GM18526 (cell line): Measurements from ENCODE around the gene IL17RD.

Source experiments
- POLR2A ChIP-seq: IDR thresholded peaks from 3 replicates; pipeline ENCODE4 v1.6.1; 2011; ENCODE audit not compliant: insufficient read length; ENCODE audit errors: extremely low read depth

IL17RD gene

DNA sequence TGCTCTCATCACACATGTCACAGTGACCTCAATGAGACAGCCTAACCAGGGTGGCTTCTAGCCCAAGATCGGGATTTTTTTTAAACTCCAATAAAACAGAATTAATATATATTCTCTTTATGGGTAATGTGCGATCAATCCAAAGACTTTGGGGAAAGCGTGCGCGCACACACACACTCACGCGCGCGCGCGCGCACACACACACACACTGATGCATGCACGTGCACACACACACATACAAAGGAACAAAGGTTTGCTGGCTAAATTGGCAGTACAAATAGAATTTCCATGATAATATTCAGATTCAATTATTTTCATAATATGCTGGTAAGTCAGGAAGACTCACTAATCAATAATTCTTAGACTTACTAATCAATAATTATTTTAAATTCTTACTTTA, 19.3 kb downstream of the IL17RD start:
- no peak for TF ChIP-seq POLR2A

DNA sequence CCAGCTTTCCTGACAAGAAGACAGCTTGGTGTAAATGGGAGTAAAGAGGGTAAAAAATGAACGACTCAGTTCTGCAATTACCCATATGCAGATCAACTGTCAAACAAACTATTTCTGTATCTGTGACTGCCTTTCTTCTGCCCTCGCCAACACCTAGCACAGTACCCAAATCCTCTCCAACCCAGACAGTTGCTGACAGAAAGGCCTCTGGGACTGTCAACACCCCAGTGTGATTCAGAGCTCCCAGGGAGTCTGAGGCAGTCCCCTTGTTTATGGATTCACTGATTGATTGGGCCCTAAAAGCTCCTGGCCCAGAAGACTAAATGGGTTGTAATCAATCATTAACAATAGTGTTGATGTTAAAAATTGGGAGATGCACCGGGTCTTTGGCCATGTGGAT, 20.2 kb downstream of the IL17RD start:
- TF ChIP-seq POLR2A = no peak

DNA sequence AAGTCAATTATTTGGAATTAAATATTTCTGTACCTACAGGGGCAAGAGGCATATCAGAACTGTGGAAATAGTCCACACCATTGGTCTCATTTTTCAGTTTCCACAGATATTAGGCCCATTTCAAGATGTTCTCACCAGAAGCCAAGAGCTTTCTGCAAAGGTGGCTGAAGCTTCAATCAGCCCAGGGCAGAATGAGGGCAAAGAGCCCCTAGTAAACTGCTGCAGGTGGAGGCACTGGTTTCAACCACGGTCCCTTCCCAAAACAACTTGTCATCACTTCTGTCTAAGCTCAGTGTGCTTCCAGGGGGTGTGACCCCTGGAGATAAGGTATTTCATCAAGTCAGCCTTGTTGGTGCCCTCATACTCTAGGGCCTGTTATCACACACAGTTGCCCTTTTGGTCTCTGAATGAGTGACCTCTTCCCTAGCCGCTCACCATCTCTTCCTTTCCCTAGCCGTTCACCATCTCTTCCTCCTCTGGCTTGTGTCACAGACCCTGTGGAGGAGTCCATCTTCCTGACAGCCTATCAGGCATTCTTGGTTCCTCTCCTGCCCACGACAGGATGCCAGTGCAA, 21.2 kb downstream of the IL17RD start:
- no peak for TF ChIP-seq POLR2A

DNA sequence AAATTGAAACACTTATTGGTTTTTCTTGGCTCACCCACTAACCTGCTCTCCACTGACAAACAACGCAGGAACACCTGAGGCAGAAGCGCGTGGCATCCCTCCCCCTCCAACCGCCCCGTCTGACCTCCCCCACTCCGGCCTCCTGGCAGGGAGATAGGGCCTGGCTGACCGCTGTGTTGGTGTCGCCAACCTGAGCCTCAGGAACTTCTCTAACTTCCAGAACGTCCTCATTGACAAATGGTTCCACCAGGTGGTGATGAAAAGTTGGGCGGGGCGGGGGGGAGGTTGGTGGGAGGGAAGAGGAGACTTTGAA, 22.8 kb downstream of the IL17RD start:
- TF ChIP-seq POLR2A = no peak

DNA sequence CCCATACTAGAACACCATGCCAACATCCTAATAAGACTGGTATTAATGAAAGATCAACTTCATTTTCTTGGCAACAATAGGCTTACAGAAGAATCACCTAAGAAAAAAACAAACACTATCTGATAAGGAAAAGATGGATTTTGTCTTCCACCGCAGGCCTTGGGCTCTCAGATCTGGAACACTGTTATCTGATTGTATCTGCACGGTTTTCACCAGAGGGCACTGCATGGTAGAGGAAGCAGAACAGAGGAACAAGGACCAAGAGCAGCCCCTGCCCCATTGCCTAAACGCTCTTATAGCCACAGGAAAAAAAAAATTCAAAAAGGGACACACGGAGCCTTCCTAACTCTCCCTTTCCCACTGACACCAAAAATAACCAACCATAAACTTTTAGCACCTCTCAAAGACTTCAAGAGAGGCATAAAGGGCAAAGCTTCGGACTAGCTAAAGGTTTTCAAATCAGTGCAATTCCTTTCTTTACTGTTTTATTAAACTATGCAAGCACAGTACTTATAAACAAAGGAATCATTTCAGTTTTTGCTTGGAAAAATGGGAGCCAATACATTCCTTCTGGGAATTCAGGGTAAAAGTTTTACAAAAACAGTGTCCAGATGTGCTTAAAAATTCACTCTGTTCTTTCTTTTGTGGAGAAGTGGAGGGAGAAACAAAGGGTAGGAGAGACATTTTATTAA, 23.3 kb downstream of the IL17RD start:
- TF ChIP-seq POLR2A = no peak

DNA sequence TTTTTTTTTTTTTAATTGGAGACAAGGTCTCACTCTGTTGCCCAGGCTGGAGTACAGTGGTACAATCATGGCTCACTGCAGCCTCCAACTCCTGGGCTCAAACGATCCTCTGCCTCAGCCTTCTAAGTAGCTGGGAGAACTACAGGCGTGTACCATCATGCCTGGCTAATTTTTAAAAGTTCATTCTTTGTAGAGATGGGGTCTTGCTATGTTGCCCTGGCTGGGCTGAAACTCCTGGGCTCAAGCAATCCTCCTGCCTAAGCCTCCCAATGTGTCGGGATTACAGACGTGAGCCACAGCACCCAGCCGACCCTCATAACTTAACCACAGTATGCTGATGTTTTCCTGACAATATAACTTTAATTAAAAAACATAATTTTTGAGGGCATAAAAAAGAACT, 24.3 kb downstream of the IL17RD start:
- TF ChIP-seq POLR2A = no peak

DNA sequence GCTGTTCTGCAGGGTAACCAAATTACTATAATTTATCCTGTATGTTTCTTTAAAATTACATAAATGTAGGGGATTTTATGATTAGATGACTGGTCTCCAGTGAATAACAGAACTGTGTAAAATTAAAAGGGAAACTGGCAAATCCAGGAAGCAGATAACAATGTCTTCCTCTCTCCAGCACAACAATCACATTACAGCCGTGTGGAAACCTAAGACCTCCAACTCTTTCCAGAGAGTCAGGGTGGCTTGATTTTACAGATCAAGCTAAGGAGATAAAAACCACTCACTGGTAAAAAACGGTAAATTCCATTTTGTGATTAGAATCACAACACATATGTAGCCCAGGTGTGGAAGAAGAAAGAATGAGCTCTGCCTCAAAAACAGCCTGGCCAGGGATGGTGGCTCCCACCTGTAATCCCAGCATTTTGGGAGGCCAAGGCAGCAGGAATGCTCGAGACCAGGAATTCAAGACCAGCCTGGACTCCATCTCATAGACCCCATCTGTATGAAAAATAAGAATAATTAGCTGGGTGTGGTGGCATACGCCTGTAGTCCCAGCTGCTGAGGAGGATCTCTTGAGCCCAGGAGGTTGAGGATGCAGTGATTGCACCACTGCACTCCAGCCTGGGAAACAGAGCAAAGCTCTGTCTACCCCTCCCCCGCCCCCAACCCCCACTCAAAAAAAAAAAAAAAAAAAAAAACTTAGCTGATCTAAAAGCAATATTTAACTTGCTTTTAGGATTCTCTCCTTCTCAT, 29.0 kb downstream of the IL17RD start:
- no peak for TF ChIP-seq POLR2A

DNA sequence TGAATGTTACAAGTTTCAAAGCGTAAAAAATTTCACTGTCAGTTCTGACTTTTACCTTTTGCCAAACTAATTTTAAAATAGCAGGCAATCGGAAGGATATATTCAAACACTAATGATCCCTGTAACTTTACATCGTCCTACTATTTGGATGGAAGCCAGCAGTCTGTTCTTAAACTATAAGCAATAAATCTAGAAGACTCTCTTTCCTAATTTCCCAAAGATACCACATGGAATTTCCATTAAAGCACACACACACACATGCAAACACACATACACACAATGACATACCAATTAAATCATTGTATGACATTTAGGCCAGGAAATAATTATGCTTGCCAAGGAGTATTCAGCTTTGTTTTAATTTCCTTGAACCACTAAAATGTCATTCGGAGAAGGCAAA, 32.0 kb downstream of the IL17RD start:
- TF ChIP-seq POLR2A = no peak

DNA sequence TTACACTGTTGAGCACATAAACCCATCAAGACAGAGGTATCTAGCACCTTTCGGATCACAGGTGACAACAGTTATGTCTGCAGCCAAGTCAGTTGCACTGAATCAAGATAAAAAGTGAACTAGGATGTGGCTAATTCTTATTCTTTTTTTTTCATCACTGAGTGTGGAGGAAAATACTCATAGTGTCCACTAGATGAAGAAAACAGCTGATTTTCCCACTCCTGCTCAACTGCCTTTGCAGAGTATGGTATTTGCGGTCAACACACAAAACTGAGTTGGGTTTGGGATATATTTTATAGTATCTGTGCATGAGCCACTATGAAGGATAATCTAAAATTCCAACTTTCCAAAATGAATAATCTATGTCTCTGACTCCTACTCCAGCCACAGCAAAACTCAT, 32.5 kb downstream of the IL17RD start:
- no peak for TF ChIP-seq POLR2A

DNA sequence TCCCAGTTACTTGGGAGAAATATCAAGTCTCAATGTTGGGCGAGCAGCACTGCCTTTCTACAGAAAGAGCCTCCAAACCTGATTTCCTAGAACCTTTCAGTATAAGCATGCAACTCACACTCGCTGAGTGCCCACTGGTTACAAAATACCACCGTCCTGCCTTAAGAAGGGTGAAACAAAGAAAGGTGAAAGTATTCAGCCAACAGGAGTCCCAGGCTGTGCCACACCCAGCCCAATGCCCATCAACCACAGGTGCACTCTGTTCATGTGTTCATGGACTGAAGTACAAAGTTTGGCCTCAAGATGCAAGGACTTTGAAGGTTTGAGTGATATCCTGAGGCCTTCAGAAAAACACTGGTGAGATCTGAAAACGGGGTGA, 34.0 kb downstream of the IL17RD start:
- TF ChIP-seq POLR2A = no peak

DNA sequence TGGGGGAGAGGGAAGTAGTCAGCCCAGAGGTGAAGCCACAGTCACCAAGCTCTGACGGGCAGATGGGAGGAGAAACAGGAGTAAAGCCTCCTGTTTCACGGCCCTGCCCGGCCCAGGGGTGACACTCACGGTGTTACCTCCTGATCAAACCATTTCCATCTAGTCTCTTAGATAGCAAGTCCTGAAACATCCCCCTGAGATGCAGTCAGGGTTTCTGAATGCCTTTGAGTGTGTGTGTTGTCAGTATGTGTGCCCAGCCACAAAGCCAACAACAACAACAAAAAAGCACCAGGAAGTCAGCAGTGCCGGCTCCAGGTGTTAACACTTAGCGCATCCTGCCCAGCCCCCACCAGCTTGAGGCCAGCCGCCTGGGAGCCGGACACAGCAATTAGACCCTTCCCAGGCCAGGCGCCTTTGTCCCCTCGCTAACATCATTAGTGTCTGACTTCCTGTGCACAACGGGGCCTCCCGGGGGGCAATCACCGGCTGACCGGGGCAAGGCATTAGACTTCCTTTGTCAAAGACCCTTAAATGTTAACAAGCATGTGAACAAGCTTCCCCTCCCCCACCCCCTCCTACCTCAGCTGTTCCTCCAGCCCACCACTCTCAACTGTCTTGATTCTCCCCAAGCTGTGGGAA, 34.5 kb downstream of the IL17RD start:
- TF ChIP-seq POLR2A = no peak

DNA sequence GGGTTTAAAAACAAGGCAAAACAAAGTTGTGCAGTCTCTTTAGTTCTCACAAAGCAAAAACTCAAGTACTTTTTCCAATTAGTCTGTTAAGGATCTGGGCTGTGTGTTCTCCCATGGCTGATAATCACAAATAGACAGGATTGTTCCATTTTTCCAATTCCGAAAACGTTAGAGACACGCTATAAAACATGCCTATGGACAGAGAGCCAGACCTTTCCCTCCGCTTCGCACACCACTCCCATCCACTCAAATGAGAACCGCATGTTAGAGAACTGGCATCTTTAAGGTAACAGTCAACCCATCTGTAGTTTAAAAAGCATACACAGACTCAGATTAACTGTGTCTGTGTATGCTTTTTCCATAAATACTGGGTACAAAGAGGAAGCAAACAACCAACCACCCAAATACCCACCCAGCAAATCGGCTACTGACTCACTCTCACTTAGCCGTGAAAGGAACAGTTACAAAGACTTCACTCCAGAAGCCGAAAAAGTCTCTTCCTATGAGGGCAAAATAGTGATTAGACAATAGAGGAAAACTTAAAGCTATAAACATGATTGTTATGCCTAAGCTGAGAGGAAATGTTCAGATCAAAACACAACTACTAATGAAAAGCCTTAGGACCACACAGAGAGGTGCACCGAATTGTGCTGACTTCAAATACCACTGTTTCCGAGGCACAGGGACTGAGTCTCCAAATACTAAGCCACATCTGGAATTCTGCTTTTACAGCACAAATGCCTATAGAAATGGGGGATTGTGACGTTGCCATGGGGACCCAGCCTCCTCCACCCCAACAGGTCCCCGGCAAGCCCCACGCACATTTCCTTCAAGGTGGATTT, 36.1 kb downstream of the IL17RD start:
- no peak for TF ChIP-seq POLR2A

DNA sequence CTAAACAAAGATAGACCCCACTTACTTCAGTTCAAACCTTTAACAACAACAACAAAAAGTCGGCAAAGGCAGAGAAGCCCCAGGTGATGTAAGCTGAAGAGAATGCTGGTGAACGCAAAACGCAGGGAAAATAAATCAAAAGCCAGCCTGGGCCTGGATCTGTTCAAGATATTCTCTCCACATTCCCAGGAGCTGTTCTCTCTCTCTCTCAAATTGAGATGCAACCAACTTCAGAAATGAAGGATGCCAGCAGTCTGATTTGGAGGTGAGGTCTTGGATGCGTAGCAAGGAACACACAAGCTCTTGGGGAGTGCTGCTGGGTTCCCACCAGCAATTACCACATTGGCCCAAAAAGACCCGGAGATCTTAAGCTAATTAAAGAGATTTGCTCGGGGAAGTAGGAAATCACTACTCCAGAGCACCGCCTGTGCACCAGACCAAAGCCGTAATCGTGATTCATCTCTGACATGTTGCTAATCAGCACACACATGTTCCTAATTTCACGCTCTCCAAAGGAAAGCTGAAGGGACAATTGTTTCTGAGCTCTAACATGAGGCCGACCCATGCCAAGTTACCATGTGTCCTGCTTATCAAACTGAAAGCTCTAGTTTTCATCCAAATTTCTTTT, 37.1 kb downstream of the IL17RD start:
- no peak for TF ChIP-seq POLR2A

DNA sequence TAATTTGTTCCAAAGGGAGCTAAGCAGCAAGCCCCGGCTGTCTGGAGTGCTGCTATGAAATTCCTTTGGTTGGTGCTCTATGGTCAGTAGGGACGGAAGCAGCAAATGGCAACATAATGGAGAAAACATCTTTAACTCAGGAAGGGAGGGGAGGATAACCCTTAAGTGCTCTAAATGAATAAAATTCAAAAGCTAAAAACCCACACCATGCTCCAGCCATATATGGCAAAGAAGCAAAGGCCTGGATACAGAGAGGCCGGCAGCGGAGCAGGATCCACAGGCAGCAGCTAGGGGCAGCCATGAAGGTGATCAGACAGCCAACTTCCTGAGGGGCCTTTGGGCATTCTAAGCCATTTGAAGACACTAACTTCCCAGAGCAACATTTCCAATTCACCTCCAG, 38.9 kb downstream of the IL17RD start:
- no peak for TF ChIP-seq POLR2A

DNA sequence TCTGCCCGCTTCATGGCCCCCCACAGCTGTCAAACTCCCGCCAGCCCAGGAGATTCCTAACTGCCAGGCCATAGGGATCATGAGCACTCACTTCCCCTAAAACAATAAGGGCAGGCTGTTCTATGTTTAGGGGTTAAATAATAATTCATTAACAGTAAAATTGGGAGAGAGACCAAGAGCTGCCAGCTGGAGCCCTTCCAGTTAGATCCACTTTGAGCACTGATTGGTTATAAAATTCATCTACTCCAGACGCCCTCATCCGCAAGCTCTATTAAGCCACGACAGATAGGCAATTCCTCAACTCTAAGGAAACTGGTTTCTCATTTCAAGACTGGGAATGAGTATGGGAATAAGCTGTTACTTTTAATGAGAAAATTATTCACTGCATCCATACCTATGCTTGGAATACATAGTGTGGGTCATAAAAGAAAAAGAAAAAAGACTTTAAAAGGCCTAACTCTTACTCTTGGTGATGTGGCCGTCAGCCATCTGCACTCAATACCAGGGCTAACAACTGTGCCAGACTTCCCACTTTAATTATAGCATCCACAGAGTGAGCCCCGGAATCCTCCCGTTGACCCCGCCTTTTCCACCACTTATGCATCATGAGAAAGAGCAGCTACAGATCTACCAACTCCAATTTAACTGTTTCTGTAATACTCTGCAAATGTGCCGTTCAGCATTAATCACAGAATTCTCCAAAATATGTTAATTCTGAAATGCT, 44.5 kb downstream of the IL17RD start:
- TF ChIP-seq POLR2A = no peak

DNA sequence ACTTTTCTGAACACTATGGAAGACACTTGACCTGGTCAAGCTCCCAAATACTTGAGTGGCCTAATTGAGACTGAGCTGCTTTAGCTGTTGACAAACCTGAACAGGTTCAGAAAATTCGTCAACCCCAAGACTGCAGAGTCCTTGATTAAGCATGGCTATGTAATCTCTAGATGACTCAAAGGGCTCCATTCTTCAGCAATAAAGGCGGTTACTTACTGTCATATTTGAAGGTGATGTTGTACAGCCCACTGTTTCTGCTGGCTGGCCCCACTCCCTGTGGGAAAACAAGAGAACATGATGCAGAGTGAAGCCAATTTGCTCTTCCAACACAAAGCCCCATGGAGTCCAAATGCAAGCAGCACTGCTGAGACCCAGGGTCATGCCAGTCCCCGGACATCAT, 45.1 kb downstream of the IL17RD start:
- TF ChIP-seq POLR2A = no peak
